Activated CD4-positive, alpha-beta T cell treated with anti-CD3 and anti-CD28 coated beads for 36 hours (primary cell): ENCODE data around the gene EPHB6. TPM values are rescaled to one million over a fixed set of nuclear protein-coding genes. Genes with fewer than 3 reads are reported as not detected.

Source experiments
- ATAC-seq: fragments of 200-7000 bp; cut with Tn5 transposase; one replicate; pipeline ENCODE4 v1.10.0; 2021; ENCODE audit warnings: mild to moderate bottlenecking, moderate library complexity
- CTCF ChIA-PET: fragments of 350-600 bp; sonication (Branson Sonifier 250); formaldehyde crosslinking; loops from one replicate; lab custom pipeline; 2021; ENCODE audit warnings: antibody characterized with exemption; lab: Charles Lee
- POLR2A ChIA-PET: fragments of 350-600 bp; sonication (Branson Sonifier 250); formaldehyde crosslinking; loops from one replicate; lab custom pipeline; 2021; ENCODE audit warnings: antibody characterized with exemption, inconsistent platforms; lab: Charles Lee
- DNase-seq: peaks from one replicate; pipeline ENCODE4 v3.0.0-alpha.2; 2020
- H3K27ac Mint-ChIP-seq: one replicate; pipeline ENCODE4 v1.8.0; 2021; ENCODE audit warnings: mixed read lengths
- H3K27me3 Mint-ChIP-seq: one replicate; pipeline ENCODE4 v1.8.0; 2021; ENCODE audit warnings: mixed read lengths
- H3K36me3 Mint-ChIP-seq: one replicate; pipeline ENCODE4 v1.8.0; 2021; ENCODE audit warnings: low read depth, mixed read lengths
- H3K4me1 Mint-ChIP-seq: one replicate; pipeline ENCODE4 v1.8.0; 2021; ENCODE audit warnings: mixed read lengths
- H3K4me3 Mint-ChIP-seq: one replicate; pipeline ENCODE4 v1.8.0; 2021; ENCODE audit warnings: mild to moderate bottlenecking, moderate library complexity, mixed read lengths
- H3K9me3 Mint-ChIP-seq: one replicate; pipeline ENCODE4 v1.8.0; 2021; ENCODE audit warnings: low read depth, mixed read lengths
- intact Hi-C, 2 experiments: fragments of 100-400 bp; cut with DNase I in 1 of 2; cut with micrococcal nuclease in 1 of 2; formaldehyde crosslinking; loops; one replicate each; pipeline versions ENCODE4 v1.14.2 to v1.15.1; 2022 to 2024; cut with DNase I, micrococcal nuclease
- total RNA-seq, 2 experiments: library from RNA; stranded (reverse); gene quantifications; one replicate each; pipeline ENCODE4 v1.2.3, GENCODE V29; 2021

The EPHB6 gene, protein sequence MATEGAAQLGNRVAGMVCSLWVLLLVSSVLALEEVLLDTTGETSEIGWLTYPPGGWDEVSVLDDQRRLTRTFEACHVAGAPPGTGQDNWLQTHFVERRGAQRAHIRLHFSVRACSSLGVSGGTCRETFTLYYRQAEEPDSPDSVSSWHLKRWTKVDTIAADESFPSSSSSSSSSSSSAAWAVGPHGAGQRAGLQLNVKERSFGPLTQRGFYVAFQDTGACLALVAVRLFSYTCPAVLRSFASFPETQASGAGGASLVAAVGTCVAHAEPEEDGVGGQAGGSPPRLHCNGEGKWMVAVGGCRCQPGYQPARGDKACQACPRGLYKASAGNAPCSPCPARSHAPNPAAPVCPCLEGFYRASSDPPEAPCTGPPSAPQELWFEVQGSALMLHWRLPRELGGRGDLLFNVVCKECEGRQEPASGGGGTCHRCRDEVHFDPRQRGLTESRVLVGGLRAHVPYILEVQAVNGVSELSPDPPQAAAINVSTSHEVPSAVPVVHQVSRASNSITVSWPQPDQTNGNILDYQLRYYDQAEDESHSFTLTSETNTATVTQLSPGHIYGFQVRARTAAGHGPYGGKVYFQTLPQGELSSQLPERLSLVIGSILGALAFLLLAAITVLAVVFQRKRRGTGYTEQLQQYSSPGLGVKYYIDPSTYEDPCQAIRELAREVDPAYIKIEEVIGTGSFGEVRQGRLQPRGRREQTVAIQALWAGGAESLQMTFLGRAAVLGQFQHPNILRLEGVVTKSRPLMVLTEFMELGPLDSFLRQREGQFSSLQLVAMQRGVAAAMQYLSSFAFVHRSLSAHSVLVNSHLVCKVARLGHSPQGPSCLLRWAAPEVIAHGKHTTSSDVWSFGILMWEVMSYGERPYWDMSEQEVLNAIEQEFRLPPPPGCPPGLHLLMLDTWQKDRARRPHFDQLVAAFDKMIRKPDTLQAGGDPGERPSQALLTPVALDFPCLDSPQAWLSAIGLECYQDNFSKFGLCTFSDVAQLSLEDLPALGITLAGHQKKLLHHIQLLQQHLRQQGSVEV
- 10 to 100 TPM; 14.7 to 15.1 TPM for total RNA-seq

DNA sequence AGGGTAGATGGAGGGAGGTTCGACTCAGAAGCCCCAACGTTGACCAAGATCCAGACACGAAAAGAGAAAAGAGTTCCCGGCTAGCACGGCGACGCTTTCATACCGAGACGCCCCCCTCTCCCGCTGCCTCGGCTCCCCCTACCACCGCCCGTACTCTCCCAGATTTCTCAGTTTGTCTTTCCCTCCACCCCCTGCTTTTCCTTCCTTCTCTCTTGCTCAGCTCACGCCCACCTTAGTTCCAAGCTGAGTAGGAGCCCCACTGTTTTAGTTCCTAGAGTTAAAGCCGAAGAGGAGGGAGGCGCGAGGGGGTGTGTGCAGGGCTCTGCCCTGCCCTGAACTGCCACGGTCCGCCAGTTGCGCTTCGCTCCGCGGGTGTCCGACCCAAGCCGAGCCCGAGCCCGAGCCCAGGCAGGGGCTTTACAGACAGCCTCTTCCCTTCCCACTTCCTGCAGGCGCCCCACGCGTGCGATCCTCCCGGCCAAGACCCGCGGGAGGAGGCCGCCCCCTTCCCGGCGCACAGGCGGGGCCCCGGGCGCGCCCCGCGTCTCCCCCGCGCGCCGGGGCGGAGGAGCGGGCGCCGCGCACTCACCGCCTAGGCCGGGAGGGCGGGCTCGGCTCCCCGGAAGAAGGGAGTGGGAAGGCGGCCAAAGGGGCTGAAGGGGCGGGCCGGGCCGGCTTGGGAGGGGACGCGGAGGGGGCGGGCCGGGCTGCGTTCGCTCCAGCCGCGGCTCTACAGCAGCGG lies at the start of gene EPHB6:
Gene EPHB6 (plus strand): TSS at position 705 of the 742 bp plus-strand sequence. CDS start 8,152 bp downstream, outside the sequence.
- Mint-ChIP-seq H3K27me3 (no peaks in the 10 kb centered on the region), H3K4me1 (peaks cover 30% of the 10 kb centered on the region), H3K36me3 (no peaks in the 10 kb centered on the region), H3K9me3 (no peaks in the 10 kb centered on the region), H3K27ac (peak within 1 kb of the TSS; percentile 78), H3K4me3 (peak within 1 kb of the TSS; percentile 96)
- peak; percentile 66 for ATAC-seq
- intact Hi-C loops: loop anchor here (1.0 to 10.0 kb wide), 7 partner anchors 26 to 880 kb away; partner anchors contain the start of gene TAS2R38 (in 1 of the 2)
- peak; percentile 76 for DNase-seq
- POLR2A ChIA-PET: interaction anchor here (0.6 kb wide), 1 partner anchor 394 kb away, joined by 3 read pairs; no protein-coding TSS in a partner anchor
- CTCF ChIA-PET: interaction anchor here (0.6 to 2.1 kb wide), 14 partner anchors 8 to 531 kb away, joined by 3 to 7 read pairs (median 4); no protein-coding TSS in a partner anchor

DNA sequence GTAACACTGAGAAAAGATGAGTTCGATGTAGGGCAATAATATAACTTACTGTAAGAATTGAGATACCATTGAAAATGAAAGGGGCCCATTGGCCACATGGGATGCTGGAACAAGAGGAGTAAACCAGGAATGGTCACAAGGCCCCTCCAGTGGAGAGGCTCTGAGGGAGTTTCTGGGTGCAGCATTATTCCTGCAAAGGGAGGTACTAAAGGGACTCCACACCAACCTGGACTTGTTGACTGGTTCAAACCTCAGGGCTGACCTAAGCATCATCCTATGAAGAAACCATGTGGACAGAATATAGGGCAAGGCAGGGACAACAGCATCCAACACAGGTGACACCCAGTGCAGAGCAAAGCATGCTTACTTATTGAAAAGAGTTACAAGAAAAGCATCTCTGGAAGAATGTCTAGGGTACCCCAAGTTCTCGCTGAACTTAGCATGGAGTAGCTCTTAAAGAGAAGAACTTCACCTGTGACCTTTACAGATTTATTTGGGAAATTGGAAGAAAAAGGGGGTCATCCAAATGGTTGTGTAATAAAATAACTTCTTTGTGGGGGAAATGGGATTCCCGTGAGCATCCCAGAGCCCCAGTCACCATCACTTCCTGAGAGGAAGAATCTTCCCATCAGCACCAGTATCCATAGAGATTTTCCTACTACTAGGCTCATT lies 49.4 kb upstream of the EPHB6 start:
- ATAC-seq (no peak), DNase-seq (no peak)
- Mint-ChIP-seq H3K36me3 (peaks cover 51% of the 10 kb centered on the region), H3K27me3 (no peaks in the 10 kb centered on the region), H3K4me3 (peak overlapping the region; percentile 99), H3K4me1 (peaks cover 96% of the 10 kb centered on the region), H3K27ac (peak overlapping the region; percentile 99), H3K9me3 (no peaks in the 10 kb centered on the region)
- intact Hi-C loops: loop anchor here (5.0 to 10.0 kb wide), 5 partner anchors 358 to 1883 kb away; partner anchors contain the start of genes BRAF (in 1 of the 2), SSBP1 (in 1 of the 2) and ZYX (in 1 of the 2)
- POLR2A ChIA-PET: interaction anchor here (6.2 kb wide), 1 partner anchor 20 kb away, joined by 82 read pairs; no protein-coding TSS in a partner anchor
- CTCF ChIA-PET: interaction anchor here (0.7 to 11.2 kb wide), 3 partner anchors 9 to 27 kb away, joined by 3 to 182 read pairs (median 127); no protein-coding TSS in a partner anchor

DNA sequence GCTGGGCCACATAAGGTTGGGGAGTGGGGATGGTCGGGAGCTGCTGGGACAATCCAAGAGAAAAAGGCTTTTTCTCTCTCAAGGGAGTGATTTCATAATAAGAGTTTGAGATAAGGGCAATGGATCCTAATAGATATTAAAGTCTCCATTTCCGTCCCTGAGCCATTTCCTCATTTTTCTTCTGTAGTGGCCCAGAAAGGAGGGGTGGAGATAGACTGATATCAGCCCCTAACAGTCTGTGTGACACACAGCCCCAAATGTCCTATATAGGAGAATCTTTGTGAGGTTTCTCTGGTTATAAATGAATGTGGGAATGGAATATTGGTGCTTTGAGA lies 48.9 kb upstream of the EPHB6 start:
- no peaks in the 10 kb centered on the region for H3K9me3 Mint-ChIP-seq
- peak overlapping the region; percentile 68 for H3K4me3 Mint-ChIP-seq
- no peaks in the 10 kb centered on the region for H3K27me3 Mint-ChIP-seq
- H3K4me1 Mint-ChIP-seq: peaks cover 95% of the 10 kb centered on the region
- intact Hi-C loops: loop anchor here (5.0 to 10.0 kb wide), 5 partner anchors 359 to 1884 kb away; partner anchors contain the start of genes BRAF (in 1 of the 2), SSBP1 (in 1 of the 2) and ZYX (in 1 of the 2)
- H3K36me3 Mint-ChIP-seq: peaks cover 46% of the 10 kb centered on the region
- peak overlapping the region; percentile 99 for H3K27ac Mint-ChIP-seq
- ChIA-PET CTCF (interaction anchor here (0.6 to 11.2 kb wide), 6 partner anchors 10 to 484 kb away, joined by 3 to 182 read pairs (median 34); no protein-coding TSS in a partner anchor), POLR2A (interaction anchor here (6.2 kb wide), 1 partner anchor 21 kb away, joined by 82 read pairs; no protein-coding TSS in a partner anchor)
- ATAC-seq: no peak
- no peak for DNase-seq

DNA sequence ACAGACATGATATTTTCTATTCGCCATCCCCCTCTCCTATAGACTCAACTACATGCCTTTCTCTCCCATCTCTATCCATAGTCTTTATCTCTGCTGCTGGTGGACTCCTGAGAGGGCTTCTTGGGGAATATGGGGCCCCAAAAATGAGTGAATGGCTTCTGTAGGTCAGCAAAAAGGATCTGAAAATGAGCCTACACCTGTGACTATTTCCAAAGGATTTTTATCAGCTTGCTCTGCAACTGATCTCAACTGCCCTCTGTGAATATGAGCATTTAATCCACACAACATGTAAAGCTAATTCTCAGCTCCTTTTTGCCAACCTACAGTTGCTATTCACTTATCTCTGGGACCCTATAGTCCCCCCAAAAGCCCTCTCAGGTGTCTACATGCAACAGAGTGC lies 47.9 kb upstream of the EPHB6 start:
- ChIA-PET POLR2A (interaction anchor here (0.6 to 6.3 kb wide), 5 partner anchors 10 to 243 kb away, joined by 4 to 176 read pairs (median 11); no protein-coding TSS in a partner anchor), CTCF (interaction anchor here (0.7 to 11.2 kb wide), 7 partner anchors 11 to 271 kb away, joined by 3 to 182 read pairs (median 12); no protein-coding TSS in a partner anchor)
- peaks cover 37% of the 10 kb centered on the region for H3K36me3 Mint-ChIP-seq
- no peak for ATAC-seq
- DNase-seq: no peak
- H3K9me3 Mint-ChIP-seq: no peaks in the 10 kb centered on the region
- H3K4me3 Mint-ChIP-seq: peak overlapping the region; percentile 68
- peaks cover 97% of the 10 kb centered on the region for H3K4me1 Mint-ChIP-seq
- intact Hi-C loops: loop anchor here (5.0 to 10.0 kb wide), 5 partner anchors 360 to 1885 kb away; partner anchors contain the start of genes BRAF (in 1 of the 2), SSBP1 (in 1 of the 2) and ZYX (in 1 of the 2)
- peak overlapping the region; percentile 99 for H3K27ac Mint-ChIP-seq
- H3K27me3 Mint-ChIP-seq: no peaks in the 10 kb centered on the region

DNA sequence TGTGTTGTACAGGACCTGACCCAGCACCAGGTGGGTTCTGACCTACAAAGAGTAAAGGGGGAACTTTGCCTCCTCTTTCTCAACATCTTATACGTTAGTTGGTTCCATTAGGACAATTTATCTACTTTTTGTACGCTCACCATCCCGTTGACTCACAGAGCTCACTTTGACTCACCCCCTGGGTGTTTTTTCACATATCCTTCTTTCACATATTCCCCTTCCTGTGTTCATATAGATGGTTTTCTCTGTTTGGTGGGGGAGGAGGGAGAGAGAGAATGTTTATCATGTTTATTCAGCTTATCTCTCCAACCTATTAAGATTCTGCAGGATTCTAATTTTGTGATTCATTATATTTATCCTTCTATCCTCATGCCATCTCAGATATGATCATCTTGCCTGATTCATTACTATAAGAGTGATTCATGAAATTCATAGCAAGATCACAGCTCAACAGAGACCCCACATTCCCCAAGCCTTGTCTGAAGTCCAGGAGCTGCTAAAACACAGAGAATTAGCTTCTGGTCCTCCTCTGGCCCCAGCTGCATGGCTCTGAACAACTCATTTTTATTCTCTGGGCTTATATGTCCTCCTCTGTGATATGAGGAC lies 46.9 kb upstream of the EPHB6 start:
- POLR2A ChIA-PET: interaction anchor here (0.5 to 6.3 kb wide), 18 partner anchors 11 to 572 kb away, joined by 3 to 176 read pairs (median 6); partner anchors contain the start of genes CASP2 and GSTK1
- DNase-seq: peak; percentile 69
- Mint-ChIP-seq H3K36me3 (peaks cover 27% of the 10 kb centered on the region), H3K4me1 (peaks cover 97% of the 10 kb centered on the region), H3K27ac (peak overlapping the region; percentile 99), H3K4me3 (peak overlapping the region; percentile 68), H3K27me3 (no peaks in the 10 kb centered on the region), H3K9me3 (no peaks in the 10 kb centered on the region)
- intact Hi-C loops: loop anchor here (1.0 to 10.0 kb wide), 14 partner anchors 8 to 1886 kb away; partner anchors contain the start of genes SSBP1 (in 2 of the 2), ZYX (in 2 of the 2), BRAF (in 1 of the 2) and CASP2 (in 1 of the 2)
- CTCF ChIA-PET: interaction anchor here (0.9 to 11.2 kb wide), 11 partner anchors 12 to 677 kb away, joined by 3 to 182 read pairs (median 5); no protein-coding TSS in a partner anchor
- ATAC-seq: peak; percentile 8

DNA sequence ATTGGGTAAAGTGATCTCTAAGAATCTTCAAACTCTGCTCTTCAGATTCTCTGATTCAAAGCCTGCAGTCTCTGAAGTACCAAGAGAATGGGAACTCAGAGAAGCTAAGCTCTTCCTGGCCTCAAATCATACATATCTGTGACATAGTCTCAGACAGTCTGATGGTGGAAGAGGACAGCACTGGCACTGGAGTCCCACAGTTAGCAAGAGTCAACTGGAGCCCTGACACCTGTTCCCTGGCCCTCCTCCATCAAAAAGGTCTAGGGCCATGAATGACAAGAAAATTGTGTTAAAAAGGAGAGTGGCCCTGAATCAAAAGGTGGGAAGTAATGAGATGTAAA lies 46.4 kb upstream of the EPHB6 start:
- no peak for DNase-seq
- POLR2A ChIA-PET: interaction anchor here (0.6 to 6.3 kb wide), 19 partner anchors 11 to 503 kb away, joined by 3 to 176 read pairs (median 5); partner anchors contain the start of genes CASP2 and GSTK1

DNA sequence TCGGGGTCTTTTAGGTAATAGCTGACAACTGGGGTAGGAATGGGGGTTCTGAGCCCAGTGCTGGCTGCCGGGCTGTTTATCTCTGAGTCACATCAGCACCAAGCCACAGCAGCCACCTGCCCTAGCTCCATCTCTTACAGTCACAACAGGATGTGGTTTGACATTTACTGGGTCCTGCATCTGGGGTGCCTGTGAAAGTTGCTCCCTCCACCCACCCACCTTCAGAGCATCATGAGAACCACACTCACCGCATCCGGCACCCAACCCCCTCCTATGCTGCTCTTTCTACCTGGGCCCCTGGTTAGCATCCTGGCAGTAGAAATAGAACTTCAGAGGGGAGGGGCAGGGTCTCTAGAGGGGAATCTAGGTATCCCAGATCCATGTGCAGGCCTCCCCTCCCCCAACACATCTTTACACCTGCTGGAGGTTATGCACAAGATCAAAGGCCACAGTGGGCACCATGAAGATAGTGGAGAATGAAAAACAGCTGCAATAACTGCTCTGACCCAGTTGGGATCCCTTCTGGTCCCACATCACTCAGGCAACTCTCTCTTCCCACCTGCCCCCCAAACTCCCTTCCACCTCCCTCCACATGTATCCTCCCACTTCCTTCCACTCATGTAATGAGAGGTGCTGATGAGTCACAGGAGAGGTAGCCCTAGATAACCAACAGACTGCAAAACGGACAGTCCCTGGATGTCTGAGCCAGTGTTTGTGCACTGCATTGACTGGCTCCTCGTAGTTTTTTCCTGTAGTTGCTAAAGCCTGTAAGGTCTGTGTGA lies 45.9 kb upstream of the EPHB6 start:
- peaks cover 17% of the 10 kb centered on the region for H3K36me3 Mint-ChIP-seq
- no peaks in the 10 kb centered on the region for H3K9me3 Mint-ChIP-seq
- ChIA-PET CTCF (interaction anchor here (0.5 to 11.2 kb wide), 19 partner anchors 11 to 678 kb away, joined by 3 to 182 read pairs (median 9); no protein-coding TSS in a partner anchor), POLR2A (interaction anchor here (0.6 to 6.3 kb wide), 14 partner anchors 12 to 479 kb away, joined by 3 to 176 read pairs (median 8); partner anchors contain the start of genes CASP2 and GSTK1)
- no peaks in the 10 kb centered on the region for H3K27me3 Mint-ChIP-seq
- DNase-seq: peak; percentile 97
- peak overlapping the region; percentile 99 for H3K27ac Mint-ChIP-seq
- H3K4me3 Mint-ChIP-seq: peak overlapping the region; percentile 68
- intact Hi-C loops: loop anchor here (1.0 to 10.0 kb wide), 17 partner anchors 9 to 1887 kb away; partner anchors contain the start of genes CASP2 (in 2 of the 2), SSBP1 (in 2 of the 2), ZYX (in 2 of the 2) and BRAF (in 1 of the 2)
- peaks cover 96% of the 10 kb centered on the region for H3K4me1 Mint-ChIP-seq
- peak; percentile 63 for ATAC-seq

More for the DNA sequence above, 46.4 kb upstream of the EPHB6 start:
- ATAC-seq: peak; percentile 21
- peak overlapping the region; percentile 99 for H3K27ac Mint-ChIP-seq
- H3K9me3 Mint-ChIP-seq: no peaks in the 10 kb centered on the region
- H3K4me1 Mint-ChIP-seq: peaks cover 97% of the 10 kb centered on the region
- intact Hi-C loops: loop anchor here (1.0 to 10.0 kb wide), 14 partner anchors 8 to 1886 kb away; partner anchors contain the start of genes SSBP1 (in 2 of the 2), ZYX (in 2 of the 2), BRAF (in 1 of the 2) and CASP2 (in 1 of the 2)
- H3K36me3 Mint-ChIP-seq: peaks cover 23% of the 10 kb centered on the region
- H3K27me3 Mint-ChIP-seq: no peaks in the 10 kb centered on the region
- CTCF ChIA-PET: interaction anchor here (0.7 to 11.2 kb wide), 13 partner anchors 12 to 677 kb away, joined by 3 to 182 read pairs (median 5); no protein-coding TSS in a partner anchor
- H3K4me3 Mint-ChIP-seq: peak overlapping the region; percentile 68

DNA sequence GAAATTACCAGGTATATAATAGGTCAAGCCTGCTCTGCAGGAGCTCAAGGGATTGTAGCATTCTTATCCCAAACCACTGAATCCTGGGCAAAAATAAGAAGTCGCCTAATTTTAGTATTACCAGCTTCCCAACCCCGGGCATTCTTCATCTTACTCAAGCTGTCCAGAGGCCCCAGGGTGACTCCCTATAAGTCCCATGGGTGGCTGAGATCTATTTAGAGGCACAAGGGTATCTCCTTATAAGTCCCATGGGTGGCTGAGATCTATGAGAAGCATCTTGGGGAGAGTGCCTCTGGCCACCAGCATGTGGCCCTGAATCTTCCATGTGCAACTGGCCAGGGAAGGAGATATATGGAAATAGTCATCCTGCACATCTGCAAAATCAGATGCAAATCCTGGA lies 45.2 kb upstream of the EPHB6 start:
- peaks cover 11% of the 10 kb centered on the region for H3K36me3 Mint-ChIP-seq
- H3K27me3 Mint-ChIP-seq: no peaks in the 10 kb centered on the region
- peak overlapping the region; percentile 68 for H3K4me3 Mint-ChIP-seq
- peak overlapping the region; percentile 99 for H3K27ac Mint-ChIP-seq
- DNase-seq: no peak
- ATAC-seq: no peak
- intact Hi-C loops: loop anchor here (1.0 to 10.0 kb wide), 23 partner anchors 10 to 1887 kb away; partner anchors contain the start of genes CASP2 (in 2 of the 2), SSBP1 (in 2 of the 2), ZYX (in 2 of the 2) and BRAF (in 1 of the 2)
- ChIA-PET POLR2A (interaction anchor here (0.7 to 6.3 kb wide), 7 partner anchors 12 to 274 kb away, joined by 3 to 176 read pairs (median 16); no protein-coding TSS in a partner anchor), CTCF (interaction anchor here (0.5 to 11.2 kb wide), 22 partner anchors 11 to 511 kb away, joined by 3 to 182 read pairs (median 10); no protein-coding TSS in a partner anchor)
- H3K4me1 Mint-ChIP-seq: peaks cover 95% of the 10 kb centered on the region
- no peaks in the 10 kb centered on the region for H3K9me3 Mint-ChIP-seq
